HTR-8/SVneo (cell line): ENCODE measurements around the gene MYO3B.
"Not testable (repeated sequence)": the region's sequence is repeated elsewhere in the genome, so short reads cannot be mapped to it uniquely, and the experiment has no call there.

Experiments
- DNase-seq: peaks from one replicate; pipeline ENCODE4 v3.0.0; 2011; ENCODE audit warnings: low spot score, mixed read lengths; ENCODE audit not compliant: insufficient read length
- FAIRE-seq: peaks from 2 replicates; lab custom pipeline; 2011; peaks lifted over from hg19 to GRCh38; lab: Jason Lieb, UNC

Gene MYO3B

DNA sequence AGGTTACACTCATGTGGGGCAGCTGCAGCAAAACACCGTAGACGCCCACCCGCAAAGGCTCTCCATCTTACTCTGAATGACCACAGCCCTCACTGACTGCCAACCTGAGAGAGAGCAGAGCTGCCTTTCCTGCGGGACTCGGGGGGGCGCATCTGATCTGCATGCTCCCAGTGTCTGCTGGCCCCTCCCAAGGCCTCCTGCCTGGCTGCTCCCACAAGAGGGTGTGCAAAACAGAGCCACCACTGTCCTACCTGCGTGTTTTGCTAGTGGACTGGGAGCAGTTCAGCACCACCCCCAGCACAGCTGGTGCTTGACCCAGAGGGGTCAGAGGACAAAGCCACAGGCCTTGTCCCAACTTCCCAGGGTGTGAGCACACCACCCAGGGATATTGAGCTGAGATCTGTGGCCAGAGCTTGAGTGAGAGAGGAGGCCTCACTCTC lies 76.4 kb downstream of the MYO3B start:
- DNase-seq (no peak), FAIRE-seq (no peak)

DNA sequence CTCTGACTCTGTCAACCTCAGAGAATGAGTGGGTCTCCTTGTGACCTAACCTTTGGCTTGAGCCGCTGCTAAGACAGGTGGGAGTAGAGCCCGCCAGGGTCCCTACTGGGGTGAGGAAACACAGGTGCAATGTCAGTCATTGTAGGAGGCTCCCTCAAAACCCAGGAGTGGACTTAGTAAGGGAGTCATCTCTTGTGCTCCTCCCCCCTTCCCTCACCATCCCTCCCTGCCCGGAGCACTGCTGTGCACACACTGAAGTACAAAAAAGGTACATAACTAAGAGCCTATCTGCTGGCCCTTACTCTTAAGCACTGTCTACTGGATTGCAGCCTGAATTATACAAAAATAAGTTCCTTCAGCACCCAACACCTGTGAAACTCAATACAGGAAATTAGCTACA lies 77.2 kb downstream of the MYO3B start:
- FAIRE-seq (no peak), DNase-seq (no peak)

DNA sequence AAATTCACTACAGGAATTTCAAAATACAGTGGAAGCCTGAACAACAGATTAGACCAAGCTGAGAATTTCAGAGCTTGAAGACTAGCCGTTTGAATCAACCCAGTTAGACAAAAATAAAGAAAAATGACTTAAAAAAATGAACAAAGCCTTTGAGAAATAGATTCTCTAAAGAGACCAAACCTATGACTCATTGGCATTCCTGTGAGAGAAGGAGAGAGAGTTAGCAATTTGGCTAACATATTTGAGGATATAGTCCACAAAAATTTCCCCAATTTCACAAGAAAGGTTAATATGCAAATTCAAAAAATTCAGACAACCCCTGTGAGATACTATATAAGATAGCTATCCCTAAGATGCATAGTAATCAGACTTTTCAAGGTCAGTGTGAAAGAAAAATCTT lies 78.0 kb downstream of the MYO3B start:
- FAIRE-seq, result no peak
- no peak for DNase-seq

DNA sequence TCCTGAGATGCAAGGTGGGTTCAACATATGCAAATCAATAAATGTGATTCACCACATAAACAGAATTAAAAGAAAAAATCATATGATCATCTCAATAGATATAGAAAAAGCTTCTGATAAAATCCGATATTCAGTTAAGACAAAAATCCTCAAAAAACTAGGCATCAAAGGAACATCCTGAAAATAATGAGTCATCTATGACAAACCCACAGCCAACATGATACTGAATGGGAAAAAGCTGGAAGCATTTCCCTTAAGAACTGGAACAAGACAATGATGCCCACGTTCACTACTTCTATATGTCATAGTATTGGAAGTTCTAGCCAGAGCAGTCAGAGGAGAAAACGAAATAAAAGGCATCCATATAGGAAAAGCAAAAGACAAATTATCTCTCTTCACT lies 80.4 kb downstream of the MYO3B start:
- FAIRE-seq (no peak), DNase-seq (no peak)

DNA sequence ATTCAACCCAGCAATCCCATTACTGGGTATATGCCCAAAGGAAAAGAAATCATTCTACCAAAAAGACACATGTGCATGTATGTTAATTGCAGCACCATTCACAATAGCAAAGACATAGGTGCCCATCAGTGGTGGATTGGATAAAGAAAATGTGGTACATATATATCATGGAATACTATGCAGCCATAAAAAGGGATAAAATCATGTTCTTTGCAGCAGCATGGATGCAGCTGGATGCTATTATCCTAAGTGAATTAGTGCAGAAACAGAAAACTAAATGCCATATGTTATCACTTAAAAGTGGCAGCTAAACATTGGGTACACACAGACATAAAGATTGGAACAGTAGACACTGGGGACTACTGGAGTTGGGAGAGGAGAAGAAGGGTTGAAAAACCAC lies 82.2 kb downstream of the MYO3B start:
- no peak for FAIRE-seq

DNA sequence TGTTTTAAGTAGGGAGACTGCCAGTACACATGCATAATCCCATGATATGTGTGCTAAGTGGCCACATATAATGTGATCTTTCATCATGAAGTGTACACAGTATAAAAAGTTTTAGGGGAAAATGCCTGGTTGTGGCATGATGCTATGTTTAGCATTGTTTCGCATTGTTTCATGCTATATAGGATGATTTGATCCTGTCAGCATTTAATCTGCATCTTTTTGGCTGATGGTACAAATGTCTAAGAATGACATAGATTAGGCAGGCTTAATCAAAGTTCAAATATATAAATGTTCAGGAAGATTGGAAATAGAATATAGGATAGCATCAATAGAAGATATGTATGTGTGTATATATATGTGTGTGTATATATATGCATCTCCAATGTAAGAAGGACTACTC lies 83.6 kb downstream of the MYO3B start:
- no peak for DNase-seq
- FAIRE-seq, result no peak

More for the DNA sequence above, 82.2 kb downstream of the MYO3B start:
- no peak for DNase-seq

DNA sequence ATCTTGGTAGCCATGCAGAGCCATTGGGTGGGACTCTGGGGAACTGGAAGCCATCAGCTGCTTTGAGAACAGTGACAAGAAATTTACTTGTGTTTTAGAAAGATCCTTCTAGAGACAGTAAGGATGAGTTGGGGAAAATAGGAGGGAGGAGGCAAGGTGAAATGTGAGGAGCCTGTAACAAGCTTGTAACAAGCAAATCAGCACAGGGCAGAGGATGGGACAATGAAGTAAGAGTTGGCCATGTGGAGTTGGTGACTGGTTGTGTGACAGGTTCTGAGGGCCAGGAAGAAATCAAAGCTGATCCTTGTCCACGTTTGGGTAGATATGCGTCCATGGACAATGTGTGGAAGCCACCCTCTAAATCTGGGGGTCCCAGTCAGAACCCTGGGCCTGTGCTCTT lies 84.4 kb downstream of the MYO3B start:
- FAIRE-seq (no peak), DNase-seq (no peak)

DNA sequence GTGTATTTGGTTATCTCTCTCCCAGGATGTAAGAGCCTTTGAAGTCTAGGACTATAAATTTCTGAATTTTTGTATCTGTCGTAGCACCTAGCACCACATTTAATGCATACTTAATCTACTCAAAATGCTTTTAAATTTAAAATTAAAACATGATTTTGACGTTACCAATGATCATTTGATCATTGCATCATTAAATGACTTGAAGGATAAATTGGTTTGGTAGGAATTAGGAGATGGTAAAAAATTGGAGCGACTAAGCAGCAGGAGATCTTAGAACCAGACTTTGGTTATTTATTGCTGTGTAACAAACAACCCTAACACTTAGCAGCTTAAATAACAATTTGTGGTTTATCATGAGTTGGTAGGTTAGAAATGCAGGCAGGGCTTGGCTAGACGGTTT lies 84.9 kb downstream of the MYO3B start:
- DNase-seq (no peak), FAIRE-seq (no peak)

DNA sequence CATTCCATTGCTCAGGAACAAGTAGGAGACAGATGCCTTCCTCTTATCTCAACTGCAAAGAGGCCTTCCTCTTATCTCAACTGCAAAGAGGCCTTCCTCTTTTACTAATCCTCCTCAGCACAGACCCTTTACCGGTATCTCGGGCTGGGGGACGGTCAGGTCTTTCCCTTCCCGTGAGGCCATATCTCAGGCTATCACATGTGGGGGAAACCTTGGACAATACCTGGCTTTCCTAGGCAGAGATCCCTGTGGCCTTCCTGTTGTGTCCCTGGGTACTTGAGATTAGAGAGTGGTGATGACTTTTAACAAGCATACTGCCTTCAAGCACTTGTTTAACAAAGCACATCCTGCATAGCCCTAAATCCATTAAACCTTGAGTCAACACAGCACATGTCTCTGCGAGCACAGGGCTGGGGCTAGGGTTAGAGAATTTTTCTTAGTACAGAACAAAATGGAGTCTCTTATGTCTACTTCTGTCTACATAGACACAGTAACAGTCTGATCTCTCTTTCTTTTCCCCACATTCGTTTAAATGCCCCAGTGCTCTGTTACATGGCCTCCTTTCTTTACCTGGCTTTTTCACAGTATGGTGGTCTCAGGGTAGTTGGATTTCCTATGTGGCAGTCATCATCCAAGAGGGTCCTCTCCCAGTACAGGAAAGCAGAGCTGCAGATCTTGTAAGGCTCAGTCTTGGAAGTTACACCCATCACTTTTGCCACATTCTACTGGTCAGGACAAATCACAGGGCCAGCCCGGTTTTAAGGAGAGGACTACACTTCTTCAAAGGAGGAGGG lies 86.0 kb downstream of the MYO3B start:
- not testable (repeated sequence) for DNase-seq, FAIRE-seq

DNA sequence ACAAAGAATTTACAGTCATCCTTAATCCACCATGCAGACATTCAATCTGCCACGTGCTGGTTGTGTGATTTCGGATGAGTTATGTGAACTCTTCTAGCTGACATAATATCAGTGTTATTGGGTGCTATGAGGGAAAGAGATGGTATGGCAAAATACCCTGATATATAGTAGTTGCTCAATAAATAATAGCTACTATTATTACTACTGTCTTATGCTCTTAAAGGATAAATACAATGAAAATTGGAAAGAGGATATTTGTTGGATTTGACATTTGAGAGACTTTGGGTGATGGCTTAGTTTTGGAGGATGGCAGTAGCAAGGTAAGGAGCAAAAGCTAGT lies 86.5 kb downstream of the MYO3B start:
- no peak for DNase-seq
- FAIRE-seq, result no peak

DNA sequence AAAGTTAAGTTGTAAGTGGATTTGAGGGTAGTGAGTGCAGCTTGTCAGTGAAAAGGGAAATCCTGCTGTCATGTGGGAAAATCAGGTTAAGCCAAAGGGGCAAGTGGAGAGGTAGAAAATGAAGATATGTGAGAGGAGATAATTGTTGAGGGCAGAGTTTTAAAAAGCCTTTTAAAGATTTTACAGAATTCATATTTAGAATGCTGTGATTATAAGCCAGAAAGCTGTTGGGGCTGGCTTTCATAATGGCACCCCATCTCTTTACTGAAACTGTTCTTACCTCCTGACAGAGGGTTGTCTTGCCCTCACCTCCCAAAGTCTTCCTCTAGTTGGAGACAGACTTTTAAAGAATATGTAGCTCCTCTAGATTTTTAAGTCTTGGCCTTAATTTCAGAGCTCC lies 86.9 kb downstream of the MYO3B start:
- DNase-seq, result no peak
- FAIRE-seq, result no peak

DNA sequence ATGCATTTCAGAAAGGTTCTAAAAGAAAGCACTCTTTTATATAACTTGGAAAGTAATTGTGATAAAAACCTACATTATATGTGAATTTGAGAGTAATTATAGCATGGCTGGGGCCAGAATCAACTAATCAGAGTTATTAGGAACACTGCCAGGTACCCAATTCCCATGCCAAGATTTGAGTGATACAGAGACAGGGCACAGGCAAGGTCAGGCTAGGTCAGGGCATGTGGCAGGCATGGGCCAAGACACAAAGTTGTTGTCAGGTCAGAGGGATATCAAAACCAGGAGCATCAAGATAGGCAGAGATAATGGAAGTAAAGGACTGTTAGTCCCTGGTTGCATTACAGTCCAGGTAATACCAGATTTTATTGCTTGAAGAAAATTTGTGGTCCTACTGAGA lies 87.4 kb downstream of the MYO3B start:
- no peak for DNase-seq
- FAIRE-seq, result no peak

DNA sequence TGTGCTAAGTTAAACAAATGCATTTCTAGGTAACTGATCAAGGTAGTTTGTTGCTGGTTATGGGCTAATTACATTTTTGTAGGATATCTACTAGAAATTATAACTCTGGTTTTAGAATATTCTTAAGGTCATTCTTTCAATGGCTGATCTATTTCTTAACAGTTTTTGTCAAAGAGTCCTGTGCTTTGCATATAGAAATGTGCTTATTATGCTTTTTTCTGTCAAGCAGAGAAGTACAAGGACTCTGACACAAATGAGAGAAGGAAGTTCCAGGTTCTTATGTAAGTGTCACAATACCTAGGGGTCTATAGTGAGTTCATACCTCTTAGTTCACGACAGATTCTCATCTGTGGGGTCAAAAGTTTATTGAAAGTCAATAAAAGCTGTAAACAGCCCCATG lies 88.4 kb downstream of the MYO3B start:
- DNase-seq (no peak), FAIRE-seq (no peak)

DNA sequence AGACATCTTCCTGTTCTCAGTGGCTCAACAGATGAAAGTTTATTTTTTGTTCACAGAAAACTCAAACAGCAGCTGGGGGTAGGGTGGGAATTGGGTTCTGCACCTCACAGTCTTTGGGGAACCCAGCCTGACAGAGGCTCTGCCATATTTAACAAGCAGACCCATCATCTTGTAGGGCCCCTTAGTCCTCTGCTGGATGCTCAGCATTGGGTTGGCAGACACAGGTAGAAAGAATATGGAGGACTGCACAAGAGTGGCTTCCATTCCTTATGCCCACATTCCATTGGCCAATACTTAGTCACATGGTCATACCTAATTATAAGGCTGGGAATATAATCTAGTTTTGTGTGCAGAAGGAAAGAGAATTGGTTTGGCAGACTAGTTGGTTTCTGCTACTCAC lies 89.1 kb downstream of the MYO3B start:
- DNase-seq, result no peak
- no peak for FAIRE-seq

DNA sequence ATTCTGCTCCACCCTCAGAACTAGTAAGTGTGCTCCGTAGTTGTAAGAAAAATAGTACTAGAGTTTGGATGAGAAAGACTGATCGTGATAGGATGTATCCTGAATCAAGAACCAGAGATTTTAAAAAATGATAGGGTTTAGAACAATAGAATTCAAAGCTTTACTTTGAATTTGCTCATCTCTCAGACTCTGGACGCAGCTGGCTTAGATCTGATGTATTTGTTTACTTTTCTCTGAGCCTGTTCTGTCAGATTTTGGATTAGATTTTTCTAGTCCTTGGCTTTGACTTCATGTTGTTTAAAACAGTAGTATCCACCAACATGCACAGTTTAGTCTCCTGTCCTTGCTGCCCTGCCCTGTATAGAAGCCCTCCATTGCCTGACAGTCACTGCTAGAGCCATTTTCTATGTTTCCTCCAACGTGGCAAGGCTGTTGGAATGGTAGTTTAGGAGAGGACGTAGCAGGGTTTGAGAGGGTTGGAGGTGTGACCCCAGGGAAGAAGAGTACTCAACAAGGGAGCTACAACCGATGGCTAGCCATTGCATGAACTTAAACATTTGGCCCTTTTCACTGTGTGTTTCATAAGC lies 92.4 kb downstream of the MYO3B start:
- no peak for DNase-seq
- FAIRE-seq, result no peak

DNA sequence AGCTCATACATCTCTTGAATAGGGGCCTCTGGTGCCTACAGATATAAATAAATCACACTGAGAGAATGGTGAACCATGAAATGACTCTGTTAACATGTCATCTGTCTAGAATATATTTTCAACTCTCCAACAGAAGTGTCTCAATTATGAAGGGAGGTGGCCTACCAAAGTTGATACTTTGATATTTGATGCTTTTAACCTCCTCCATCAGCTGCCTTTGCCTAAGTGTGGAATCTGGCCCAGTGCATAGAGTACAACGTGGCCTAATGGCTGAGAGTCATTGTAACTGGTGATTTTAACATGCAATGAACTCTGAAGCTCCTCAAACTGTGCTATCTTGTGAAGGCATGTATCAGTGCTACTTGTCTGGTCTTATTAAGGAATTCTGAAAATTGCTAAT lies 93.4 kb downstream of the MYO3B start:
- FAIRE-seq (no peak), DNase-seq (no peak)

DNA sequence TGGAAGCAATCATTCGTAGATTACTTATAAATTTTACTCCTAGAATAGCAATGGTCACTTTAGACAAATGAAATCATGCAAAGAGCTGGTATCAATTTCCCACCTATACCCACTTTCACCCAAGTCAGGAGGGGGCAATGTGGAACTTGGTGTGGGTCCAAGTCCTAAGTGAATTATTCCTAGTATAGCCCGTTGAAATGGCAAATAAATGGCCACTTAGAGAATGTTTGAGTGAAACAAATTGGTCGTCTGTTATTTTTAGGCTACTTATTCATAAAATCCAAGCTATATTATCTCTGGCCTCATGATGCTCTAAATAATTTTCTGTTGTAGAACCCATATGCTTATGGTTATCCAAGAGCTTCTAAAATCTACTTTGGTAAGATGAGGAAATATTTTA lies 98.1 kb downstream of the MYO3B start:
- FAIRE-seq (no peak), DNase-seq (no peak)

DNA sequence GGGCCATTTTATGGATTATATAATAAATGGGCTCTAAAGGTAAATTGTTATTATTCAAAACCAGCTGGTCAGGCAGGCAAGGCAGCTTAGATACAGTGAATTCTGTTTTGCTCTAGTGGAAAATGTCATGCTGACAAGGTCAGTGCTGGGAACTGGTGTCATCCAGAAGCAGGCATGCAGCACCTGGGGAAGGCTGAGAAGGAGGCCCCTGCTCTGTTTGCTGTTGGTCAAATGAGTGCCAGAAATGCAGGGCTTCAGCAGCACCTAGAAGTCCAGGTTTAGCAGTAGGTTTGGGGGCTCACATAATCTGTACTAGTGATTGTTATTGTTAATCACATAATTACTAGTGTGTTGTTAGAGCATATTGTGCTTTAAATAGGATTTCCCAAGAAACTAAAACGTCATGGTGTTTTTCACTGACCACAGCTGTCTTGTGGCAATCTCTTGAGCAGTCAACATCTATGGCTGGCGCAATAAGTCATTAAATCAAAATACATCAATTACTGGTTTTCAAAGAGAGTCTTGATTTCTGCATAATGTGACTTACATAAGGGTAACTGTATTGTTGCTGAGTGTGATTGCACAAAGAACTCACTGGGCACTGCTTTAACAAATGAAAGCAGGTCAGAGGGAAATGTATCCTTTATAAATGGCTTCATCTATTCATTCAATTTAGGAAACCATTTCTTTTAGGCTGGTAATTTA lies 99.1 kb downstream of the MYO3B start:
- no peak for DNase-seq
- no peak for FAIRE-seq

DNA sequence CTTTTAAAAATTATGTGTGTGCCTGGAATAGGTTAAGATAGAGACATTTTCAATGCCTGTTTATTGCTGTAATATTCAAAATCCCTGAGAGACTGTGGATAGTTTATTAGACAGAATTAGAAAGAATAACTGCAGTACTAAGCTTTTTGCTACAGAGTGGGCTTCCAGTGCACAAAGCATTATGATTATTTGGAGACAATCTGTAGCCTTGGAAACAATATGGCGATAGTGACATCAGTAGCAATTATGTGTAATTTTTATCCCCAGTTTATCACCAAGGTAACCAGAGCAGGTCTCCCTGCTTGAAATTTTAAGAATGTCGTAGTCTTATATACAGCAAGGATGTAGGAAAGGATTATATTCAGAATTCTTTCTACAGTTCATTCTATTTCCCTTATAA lies 100.0 kb downstream of the MYO3B start:
- DNase-seq (no peak), FAIRE-seq (no peak)

DNA sequence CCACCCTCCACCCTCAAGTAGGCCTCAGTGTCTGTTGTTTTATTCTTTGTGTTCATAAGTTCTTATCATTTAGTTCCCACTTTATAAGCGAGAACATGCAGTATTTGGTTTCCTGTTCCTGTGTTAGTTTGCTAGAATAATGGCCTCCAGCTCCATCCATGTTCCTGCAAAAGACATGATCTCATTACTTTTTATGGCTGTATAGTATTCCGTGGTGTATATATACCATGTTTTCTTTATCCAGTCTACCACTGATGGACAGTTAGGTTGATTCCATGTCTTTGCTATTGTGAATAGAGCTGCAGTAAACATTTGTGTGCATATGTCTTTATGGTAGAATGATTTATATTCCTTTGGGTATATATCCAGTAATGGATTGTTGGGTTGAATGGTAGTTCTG lies 101.7 kb downstream of the MYO3B start:
- not testable (repeated sequence) for FAIRE-seq, DNase-seq

DNA sequence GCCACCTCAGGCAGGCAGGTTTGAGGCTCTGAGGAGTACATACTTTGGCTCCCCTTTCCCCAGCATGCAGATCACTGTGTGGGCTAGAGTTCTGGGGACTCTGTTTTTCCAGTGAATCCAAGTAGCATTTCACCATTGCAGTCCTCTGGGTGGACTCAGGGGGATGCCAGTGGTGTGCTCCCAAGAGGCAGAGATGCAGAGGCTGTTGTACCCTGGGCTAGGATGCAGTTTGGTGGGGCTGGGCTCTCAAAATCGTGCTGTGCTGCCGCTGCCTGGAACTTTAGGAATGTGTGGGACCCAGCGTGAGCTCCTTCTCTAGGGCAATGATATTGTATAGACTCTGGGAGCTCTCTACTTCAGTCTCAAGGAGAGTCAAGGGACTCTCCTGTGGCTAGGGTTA lies 104.9 kb downstream of the MYO3B start:
- DNase-seq (no peak), FAIRE-seq (no peak)

DNA sequence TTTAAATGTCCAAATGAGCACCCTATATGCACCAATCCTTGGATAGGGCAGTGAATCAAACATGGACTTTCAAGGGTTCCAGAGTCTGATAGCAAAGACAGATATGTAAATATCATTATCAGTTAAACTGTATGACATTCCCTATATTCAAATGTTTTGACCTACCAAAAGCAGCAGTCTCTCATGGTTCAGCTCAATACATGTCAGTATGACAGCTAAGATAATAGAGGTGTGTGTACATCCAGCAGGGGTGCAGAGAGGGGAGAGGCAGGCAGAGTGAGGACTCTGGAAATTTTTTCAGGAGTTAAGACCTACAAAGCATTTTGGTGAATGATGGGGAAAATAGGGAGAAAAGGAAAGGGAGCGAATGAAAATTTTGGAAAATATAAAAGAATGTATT lies 106.3 kb downstream of the MYO3B start:
- FAIRE-seq, result no peak

More for the DNA sequence above, 106.3 kb downstream of the MYO3B start:
- DNase-seq, result no peak
